ENCODE results near the gene GUCY2C.
A peak's percentile ranks its signal among the peaks of the same experiment; 100 is the strongest.

The GUCY2C gene

DNA sequence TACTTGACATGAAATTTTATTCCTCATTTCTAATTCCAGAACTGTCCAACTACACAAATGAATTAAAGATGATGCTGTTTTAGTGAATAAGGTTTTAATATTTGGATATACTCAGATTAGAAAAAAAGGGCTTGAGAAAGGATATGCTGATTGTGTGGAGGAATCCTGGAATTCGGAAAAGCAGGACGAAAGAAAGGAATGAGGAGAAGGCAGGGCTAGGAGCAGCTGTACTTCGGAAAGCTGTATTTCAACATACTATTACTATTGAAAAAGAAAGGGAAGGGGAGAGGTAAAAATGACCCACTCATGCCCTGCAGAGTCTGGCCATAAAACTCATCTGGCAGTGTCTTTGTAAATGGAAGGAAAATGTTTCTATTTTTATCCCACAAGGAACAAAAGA lies 65.6 kb downstream of the GUCY2C start:
- no peak for FAIRE-seq
- no peak for DNase-seq (ENCODE audit: extremely low spot score, insufficient read length, low read depth)

DNA sequence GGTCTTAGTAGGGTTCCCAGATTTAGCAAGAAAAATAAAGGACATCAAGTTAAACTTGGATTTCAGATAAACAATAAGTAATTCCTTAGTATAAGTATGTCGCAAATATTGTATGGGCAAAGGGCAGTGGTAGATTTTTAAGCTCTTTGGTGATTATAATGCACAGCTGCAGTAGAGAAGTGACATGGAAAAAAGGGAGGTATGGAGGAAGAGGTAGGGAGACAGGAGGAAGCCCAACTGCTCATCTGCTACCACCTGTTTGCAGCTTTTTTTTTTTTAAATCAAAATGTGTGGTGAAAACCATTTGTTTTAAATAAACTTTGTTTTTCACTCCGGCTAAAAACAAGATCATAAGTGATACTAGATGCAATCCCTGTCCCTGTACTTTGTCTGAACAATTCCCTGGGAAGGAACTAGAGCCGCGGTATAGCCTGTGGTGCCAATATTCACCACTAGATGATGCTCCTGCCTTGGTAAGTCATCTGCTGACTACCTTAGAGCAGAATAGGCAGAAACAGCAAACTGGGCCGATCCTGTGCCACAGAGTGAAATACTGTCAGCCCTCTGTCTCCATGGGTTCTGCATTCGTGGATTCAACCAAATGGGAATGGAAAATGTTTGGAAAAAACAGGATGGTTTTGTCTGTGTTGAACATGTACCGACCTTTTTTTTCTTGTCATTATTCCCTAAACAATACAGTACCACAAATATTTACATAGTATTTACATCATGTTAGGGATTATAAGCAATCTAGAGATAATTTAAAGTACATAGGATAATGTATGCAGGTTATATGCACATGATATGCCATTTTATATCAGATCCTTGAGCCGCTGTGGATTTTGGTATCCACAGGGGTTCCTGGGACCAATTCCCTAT lies 66.3 kb downstream of the GUCY2C start:
- peak; percentile 93 for FAIRE-seq
- no peak for DNase-seq (ENCODE audit: extremely low spot score, insufficient read length, low read depth)

DNA sequence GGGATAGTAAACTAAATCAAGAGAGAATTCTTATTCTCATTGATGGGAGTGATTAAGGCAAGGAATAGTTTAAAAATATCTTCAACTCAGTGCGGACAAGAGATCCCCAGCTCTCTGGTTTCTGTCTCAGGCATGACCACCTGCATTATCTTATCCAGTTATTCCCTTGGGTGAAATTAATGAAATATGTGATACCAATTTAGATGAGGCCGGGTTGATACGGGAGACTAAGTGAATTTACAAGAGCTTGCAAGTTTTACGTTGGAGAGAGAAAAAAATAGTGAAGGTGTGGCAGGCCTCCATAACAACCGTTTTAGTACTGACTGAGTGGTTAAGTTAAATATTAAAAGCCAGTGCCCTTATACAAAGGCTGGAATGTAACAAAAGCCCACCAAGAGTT lies 67.6 kb downstream of the GUCY2C start:
- FAIRE-seq, result no peak
- DNase-seq (ENCODE audit: extremely low spot score, insufficient read length, low read depth), result no peak

DNA sequence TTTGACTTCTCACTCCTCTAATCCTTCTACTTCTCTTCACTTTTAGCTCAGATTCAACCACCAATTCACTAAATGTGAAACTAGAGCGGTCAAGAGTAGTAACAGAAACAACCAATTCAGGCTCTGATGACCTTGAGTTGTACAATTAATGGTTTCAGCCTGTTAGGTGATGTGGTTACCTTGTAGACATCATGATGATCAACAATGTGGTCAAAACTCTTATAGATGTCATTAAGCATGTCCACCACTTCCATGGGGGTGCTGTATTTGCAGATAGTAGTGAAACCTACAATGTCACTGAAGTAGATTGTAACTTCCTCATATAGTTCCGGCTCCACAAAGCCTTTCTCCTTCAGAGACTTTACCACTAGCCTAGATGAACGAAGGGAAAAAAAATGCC lies 74.6 kb downstream of the GUCY2C start:
- DNase-seq (ENCODE audit: extremely low spot score, insufficient read length, low read depth), result no peak
- peak; percentile 89 for FAIRE-seq

DNA sequence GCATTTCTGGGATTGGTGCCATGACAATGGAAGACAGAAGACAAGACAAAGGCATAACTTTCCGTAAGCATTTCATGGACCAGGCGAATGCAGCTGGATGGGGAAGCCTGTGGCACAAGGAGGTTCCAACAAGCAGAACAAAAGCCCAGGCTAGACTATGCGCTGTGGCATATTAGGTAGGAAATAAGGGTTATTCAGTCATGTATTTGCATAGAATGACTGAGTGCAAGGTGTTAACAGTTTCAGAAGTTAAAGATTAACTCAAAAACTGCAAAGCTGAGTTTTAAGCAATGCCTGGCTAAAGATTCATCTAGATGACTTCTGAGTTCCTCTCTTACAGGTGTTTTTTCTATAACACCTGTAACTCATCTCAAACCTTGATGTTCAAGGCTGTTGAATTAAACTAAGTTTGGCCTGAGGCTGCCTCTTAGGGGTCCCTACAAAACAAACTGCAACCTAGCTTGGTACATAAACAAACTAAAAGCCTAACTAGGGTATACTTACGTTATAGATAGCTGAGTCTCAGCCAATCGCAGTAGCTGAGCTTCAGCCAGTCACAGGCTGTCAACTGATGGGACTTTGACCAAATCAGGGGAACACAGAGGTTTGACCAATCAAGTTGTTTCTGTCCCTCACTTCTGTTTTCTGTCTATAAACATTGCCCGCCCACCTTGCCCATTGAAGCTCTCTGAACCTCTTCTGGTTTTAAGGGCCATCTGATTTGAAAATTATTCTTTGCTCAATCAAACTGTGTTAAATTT lies 76.5 kb downstream of the GUCY2C start:
- no peak for DNase-seq (ENCODE audit: extremely low spot score, insufficient read length, low read depth)

DNA sequence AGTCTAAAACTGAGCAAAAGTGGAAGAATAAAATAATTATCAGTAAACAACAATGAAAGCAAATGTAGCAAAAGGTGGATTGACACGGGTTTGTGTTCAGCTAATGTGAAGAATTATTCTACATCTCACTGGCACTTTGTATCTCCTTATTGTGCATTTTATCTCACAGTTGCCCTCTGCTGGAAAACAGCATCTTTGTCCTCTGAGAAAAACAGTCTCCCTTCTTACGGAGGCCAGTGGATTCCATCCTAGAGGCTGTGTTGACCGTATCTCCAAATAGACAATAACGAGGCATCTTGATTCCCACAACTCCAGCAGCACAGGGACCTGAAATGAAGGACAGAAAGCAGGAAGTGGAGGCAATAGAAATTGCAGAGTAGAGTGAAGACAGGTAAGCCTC lies 77.4 kb downstream of the GUCY2C start:
- no peak for FAIRE-seq
- no peak for DNase-seq (ENCODE audit: extremely low spot score, insufficient read length, low read depth)

More for the DNA sequence above, 76.5 kb downstream of the GUCY2C start:
- FAIRE-seq, result peak; percentile 88

DNA sequence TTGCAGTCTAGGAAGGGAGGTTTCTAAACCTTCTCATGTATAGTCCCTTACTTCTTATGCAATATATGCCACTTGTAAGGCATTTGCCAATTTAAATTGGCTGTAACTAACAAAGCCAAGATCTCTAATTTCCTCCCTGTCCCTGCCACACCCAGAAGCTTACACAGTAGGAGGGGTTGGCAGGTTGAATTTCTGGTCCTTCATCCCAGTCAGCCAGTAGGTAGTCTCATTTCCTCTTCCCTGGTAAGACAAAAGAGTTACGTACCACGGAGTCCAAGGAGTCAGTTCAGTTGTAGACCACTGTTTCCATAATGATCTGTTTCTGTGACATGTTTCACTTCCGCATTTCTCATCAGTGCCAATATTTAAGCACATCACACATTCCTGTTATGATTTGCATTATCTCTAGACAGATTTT lies 81.7 kb downstream of the GUCY2C start:
- no peak for DNase-seq (ENCODE audit: extremely low spot score, insufficient read length, low read depth)
- FAIRE-seq, result peak; percentile 91

DNA sequence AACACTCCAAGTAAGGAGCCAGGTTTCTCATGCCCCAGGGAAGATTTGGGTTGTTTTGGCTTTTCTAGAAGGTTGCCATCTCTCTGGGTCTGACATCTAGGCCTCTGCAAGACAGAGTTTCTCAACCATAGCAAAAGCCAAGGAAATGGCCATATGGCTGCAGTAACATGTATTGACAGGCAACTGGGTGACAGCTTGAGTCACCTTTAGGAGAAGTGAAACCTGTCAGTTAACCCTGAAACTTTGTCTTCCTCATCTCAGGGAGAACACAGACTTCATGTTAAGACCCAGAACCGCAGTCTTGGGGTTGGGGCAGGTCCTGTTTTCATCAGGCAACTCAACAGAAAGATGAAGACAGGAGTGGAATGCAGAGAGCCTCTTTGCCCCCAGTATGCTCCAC lies 82.7 kb downstream of the GUCY2C start:
- FAIRE-seq (peak; percentile 99), DNase-seq (ENCODE audit: extremely low spot score, insufficient read length, low read depth) (peak; percentile 40)

DNA sequence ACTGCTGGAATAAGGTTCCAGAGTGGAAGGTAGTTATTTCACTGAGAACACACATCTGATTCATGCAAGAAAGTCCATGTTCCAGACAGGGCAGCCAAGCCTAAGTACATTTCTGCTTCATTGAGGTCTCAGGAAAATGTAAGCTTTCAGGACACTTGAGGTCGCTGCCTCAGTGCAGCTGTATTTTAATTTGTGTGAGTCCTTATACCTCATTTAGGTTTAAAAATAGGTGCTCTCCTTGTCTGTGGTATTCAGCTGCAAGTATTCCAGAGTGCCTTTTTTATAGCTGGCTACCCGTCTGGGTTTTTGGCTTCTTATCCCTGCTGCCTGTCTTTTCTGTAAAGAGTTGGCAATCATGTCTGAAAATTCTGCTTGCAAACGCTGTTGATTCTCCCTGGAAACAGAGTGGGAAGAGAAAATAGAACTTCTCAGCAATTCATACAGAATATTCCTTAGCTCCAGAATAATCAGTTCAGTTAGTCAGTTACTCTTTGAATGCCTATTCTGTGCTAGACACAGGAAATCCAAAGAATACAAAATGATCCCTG lies 83.4 kb downstream of the GUCY2C start:
- FAIRE-seq, result peak; percentile 5
- no peak for DNase-seq (ENCODE audit: extremely low spot score, insufficient read length, low read depth)

DNA sequence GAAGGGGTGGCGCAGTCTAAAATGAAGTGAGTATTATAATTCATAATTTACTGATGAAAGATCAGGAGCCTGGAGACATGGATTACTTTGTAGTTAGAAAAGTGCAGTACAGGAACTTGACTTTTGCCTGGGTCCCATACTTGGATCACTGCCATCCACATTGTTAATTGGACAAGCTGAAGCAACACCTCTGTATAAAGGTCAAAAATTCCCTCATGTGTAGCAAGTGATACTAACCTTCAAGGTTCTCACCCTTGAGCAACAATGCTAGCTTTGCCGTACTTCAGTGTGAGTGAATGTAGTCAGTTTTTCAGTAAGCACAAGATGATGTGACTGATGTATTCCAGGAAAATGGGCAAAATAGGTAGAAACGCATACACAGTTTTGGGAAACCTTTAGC lies 84.1 kb downstream of the GUCY2C start:
- FAIRE-seq, result no peak
- DNase-seq (ENCODE audit: extremely low spot score, insufficient read length, low read depth), result no peak

DNA sequence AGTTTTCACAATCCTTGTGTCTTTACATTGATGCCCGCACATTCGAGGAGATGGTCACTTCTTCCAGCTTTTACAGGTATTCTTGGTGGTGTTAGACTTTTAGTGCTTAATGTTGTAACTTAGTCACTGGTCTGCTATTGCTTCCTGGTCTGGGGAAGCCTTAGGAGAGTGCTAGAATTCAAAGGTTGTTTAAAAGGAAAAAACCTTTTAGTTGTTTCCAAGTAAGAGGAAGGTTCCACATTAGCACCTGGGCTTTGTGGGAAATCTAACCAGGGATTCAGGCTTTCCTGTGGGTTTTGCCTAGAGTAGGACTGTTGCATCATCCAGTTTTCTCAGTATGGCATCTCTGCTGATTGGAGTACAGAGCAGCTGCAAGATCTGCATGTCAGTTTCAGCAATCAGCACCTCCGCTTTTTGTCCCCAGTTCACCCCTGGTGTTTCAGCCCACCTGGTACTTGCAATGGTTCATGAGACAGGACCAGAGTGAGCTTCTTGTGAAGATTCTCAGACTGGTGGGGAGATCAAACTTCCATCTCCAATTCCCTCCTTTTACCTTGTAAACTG lies 84.7 kb downstream of the GUCY2C start:
- no peak for DNase-seq (ENCODE audit: extremely low spot score, insufficient read length, low read depth)
- no peak for FAIRE-seq

DNA sequence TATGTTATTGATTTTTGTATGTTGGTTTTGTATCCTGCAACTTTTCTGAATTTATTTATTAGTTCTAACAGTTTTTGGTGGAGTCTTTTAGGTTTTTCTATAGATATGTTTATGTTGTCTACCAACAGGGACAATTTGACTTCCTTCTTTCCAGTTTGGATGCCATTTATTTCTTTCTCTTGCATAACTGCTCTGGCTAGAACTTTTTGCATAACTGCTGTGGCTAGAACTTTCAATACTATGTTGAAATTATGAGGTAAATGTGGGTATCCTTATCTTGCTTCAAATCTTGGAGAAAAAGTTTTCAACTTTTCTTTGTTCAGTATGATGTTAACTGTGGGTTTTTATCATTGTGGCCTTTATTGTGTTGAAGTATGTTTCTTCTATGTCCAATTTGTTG lies 88.8 kb downstream of the GUCY2C start:
- no peak for DNase-seq (ENCODE audit: extremely low spot score, insufficient read length, low read depth)
- peak; percentile 42 for FAIRE-seq

DNA sequence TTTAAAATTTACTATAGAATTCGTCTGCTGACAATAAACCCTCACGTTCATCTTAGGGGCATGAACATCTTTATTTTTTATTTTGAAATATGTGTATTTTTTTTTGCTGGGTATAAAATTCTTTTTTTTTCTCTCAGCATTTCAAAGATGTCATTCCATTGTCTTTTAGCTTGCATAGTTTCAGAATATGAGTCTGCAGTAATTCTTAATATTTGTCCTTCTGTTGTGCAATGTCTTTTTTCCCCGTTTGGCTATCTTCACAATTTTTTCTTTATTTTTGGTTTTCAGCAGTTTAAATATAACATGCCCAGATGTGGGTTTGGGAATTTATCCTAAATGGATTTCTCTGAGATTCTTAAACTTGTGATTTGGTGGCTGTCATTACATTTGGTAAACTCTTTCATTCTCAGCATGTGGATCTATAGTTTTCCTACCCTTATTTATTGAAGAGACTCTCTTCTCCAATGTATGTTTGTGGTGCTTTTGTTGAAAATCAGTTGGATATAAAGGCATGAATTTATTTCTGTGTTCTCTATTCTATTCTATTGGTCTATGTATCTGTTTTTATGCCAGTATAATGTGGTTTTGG lies 90.9 kb downstream of the GUCY2C start:
- DNase-seq (ENCODE audit: extremely low spot score, insufficient read length, low read depth), result no peak

DNA sequence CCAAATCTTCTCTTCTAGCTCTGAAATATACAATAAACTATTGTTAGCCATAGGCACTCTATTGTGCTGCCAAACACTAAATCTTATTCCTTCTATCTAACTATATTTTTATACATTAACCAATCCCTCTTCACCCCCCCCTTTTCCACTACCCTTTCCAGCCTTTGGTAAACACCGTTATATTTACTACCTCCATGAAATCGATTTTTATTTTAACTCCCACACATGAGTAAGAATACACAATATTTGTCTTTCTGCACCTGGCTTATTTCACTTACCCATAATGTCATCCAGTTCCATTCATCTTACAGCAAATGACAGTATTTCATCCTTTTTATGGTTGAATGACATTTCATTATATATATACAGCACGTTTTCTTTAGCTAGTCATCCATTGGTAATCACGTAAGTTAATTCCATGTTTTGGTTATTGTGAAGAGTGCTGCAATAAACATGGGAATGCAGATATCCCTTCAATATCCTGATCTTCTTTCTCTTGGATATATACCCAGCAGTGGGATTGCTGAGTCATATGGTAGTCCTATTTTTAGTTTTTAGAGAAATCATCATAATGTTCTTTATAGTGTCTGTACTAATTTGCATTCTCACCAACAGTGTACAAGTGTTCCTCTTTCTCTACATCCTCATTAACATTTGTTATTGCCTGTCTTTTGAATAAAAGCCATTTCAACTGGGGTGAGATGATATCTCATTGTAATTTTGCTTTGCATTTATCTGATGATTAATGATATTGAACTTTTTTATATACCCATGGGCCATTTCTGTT lies 94.5 kb downstream of the GUCY2C start:
- no peak for DNase-seq (ENCODE audit: extremely low spot score, insufficient read length, low read depth)
- FAIRE-seq, result no peak

More for the DNA sequence above, 90.9 kb downstream of the GUCY2C start:
- no peak for FAIRE-seq

DNA sequence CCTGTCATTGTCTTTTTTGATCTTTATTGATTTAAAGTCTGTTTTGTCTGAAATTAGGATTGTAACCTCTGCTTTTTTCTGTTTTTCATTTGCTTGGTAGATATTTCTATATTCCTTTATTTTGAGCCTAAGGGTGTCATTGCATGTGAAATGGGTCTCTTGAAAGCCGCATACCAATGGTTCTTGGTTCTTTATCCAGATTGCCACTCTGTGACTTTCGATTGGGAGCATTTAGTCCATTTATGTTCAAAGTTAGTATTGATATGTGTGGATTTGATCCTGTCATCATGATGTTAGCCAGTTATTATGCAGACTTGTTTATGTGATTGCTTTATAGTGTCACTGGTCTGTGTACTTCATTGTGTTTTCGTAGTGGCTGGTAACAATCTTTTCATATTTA lies 98.9 kb downstream of the GUCY2C start:
- FAIRE-seq (no peak), DNase-seq (ENCODE audit: extremely low spot score, insufficient read length, low read depth) (no peak)

DNA sequence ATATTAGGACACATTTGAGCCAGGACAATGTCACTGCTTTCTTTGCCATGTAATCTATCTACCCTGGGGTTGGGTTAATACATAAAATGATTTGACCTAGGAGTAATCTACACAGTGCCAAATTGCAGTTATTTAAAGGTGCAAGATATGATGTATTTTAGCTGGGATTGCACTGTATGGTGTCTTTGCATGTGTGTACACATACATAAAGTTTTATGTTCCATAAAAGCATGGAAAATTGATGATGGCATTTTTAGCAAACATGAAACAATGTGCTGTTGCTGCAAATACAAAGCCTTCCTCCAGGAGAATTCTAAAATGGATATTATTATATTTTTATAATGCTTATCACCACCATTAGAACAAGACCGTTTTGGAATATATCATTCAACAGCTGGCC lies 104.7 kb downstream of the GUCY2C start:
- FAIRE-seq, result no peak

DNA sequence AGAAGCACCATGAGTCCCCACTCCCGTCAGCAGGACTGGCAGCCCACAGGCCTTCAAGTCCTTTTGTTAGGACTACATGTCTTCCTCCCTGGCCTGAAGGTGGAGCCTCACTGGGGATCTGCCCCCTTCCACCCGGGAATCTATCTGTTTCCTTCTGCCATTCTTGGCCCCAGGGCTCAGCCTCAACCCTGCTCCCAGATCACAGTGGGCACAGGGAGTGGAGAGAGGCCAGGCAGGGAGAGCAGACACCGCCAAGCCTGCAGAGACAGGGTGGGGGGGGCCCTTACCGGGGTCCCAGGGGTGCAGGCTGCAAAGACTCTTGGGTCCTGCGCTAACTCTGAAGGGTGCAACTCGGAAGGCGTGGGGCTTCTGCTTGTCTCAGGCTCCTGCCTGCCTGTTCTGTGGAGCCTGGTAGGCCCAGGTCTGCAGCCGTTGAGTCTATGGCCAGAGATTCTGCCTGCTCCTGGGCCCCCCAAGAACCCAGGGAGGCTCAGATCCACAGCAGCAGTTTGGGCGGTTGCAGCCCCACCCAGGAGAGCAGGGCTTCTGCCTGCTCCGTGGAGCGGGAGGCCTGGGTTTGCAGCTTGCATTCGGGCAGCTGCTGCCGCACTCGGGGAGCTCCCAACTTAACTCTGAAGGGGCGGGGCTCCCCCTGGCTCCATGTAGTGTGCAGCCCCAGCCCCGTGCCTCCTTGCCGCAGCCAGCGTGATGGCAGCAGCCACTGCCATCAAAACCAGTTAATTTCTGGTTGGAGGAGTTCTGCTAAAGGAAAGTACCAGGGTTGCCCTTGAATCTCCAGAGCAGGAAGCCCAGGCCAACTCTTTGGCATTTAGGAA lies 107.0 kb downstream of the GUCY2C start:
- FAIRE-seq (no peak), DNase-seq (ENCODE audit: extremely low spot score, insufficient read length, low read depth) (no peak)

More for the DNA sequence above, 104.7 kb downstream of the GUCY2C start:
- DNase-seq (ENCODE audit: extremely low spot score, insufficient read length, low read depth), result no peak

DNA sequence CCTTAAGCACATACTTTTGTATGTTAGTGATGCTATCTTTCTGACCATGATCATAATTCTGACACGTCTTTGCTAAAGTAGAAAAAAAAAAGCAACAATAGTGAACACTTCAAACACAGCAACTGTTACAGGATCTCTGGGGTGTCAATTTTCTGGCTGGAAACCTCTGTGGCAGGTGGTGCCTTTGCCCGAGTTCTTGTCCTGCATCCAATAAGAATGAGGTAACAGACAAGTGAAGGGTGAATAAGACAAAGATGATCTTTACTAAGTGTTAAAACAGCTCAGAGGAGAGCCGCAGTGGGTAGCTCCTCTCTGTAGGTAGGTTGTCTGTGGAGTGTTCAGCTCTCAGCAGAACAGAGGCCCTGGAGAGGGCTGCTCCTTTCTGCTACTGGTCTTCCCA lies 107.8 kb downstream of the GUCY2C start:
- DNase-seq (ENCODE audit: extremely low spot score, insufficient read length, low read depth), result no peak
- no peak for FAIRE-seq

DNA sequence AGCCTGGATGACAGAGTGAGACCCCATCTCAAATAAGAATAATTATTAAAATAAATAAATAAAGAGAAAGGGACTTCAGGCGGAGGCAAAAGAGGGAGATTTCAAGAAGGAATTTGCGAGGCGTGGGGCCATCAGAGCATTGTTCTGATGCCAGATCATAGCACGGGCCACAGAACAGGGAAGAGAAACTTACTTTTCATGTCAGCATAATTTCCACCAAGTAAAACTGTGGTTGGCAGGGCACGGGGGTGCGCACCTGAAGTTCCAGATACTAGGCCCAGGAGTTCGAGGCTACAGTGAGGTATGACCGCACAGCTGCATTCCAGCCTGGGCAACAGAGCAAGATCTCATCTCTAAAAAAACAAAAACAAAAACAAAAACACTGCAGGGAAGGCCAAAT lies 117.8 kb downstream of the GUCY2C start:
- DNase-seq (ENCODE audit: extremely low spot score, insufficient read length, low read depth) (no peak), FAIRE-seq (no peak)

All from GM18507 (cell line).